Activated T-helper 2 cell treated with anti-CD3 and anti-CD28 coated beads, Interferon-gamma antibody, Interleukin-2, Interleukin-4, amounts not matched to agents 10 μg/mL and 5 μg/mL and 100 μg/mL, durations not matched to agents 14 hours and 24 hours and 36 hours (primary cell): ENCODE data around the gene SYNE2. TPM values are rescaled to one million over a fixed set of nuclear protein-coding genes. Genes with fewer than 3 reads are reported as not detected.
A peak's percentile ranks its signal among the peaks of the same experiment; 100 is the strongest.

Experiments
- DNase-seq: peaks from one replicate; pipeline ENCODE4 v3.0.0; 2021; ENCODE audit warnings: low spot score
- H3K27ac Mint-ChIP-seq: one replicate; pipeline ENCODE4 v1.8.0; 2021; ENCODE audit warnings: mixed read lengths
- H3K27me3 Mint-ChIP-seq: one replicate; pipeline ENCODE4 v1.8.0; 2021; ENCODE audit warnings: low read depth, mixed read lengths
- H3K36me3 Mint-ChIP-seq: one replicate; pipeline ENCODE4 v1.8.0; 2021; ENCODE audit warnings: low read depth, mixed read lengths
- H3K4me1 Mint-ChIP-seq: one replicate; pipeline ENCODE4 v1.8.0; 2021; ENCODE audit warnings: low read depth, mixed read lengths
- H3K4me3 Mint-ChIP-seq: one replicate; pipeline ENCODE4 v1.8.0; 2021; ENCODE audit warnings: low read depth, mild to moderate bottlenecking, moderate library complexity, mixed read lengths
- H3K9me3 Mint-ChIP-seq: one replicate; pipeline ENCODE4 v1.8.0; 2021; ENCODE audit warnings: mixed read lengths
- intact Hi-C: fragments of 100-400 bp; cut with micrococcal nuclease; formaldehyde crosslinking; loops from one replicate; pipeline ENCODE4 v1.15.1; 2023
- total RNA-seq: library from RNA; stranded (reverse); gene quantifications from 2 replicates; pipeline ENCODE4 v1.2.3, GENCODE V29; 2022

The SYNE2 gene
- total RNA-seq, 1 donor from 2014 or later, result 15.2 TPM

DNA sequence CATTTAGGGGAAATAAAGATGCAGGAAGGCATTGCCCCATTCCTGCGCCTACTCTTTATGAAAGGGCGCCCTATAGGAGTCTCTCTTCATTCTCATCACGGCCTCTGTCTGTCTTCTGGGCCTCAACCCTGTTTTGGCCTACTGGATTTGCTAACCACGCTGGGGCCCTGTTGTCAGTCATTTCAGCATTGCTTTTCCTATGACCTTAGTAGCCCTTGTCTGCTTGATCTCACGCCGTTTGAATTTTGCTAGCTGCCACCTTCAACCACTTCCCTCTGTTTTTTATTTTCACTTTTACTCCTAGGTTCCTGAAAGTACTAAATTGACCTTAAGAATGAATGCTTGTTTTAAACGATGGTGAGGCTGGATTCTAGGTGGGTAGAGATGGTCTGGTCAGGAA lies 139.0 kb downstream of the SYNE2 start:
- Mint-ChIP-seq H3K36me3 (peaks cover 34% of the 10 kb centered on the region), H3K27ac (peak overlapping the region; percentile 24), H3K9me3 (peaks cover 4% of the 10 kb centered on the region), H3K4me1 (peaks cover 12% of the 10 kb centered on the region), H3K4me3 (no peak overlapping the region), H3K27me3 (no peaks in the 10 kb centered on the region)
- DNase-seq, result no peak
- intact Hi-C loops, result loop anchor here (5.0 kb wide), 1 partner anchor 195 kb away; no protein-coding TSS in a partner anchor

DNA sequence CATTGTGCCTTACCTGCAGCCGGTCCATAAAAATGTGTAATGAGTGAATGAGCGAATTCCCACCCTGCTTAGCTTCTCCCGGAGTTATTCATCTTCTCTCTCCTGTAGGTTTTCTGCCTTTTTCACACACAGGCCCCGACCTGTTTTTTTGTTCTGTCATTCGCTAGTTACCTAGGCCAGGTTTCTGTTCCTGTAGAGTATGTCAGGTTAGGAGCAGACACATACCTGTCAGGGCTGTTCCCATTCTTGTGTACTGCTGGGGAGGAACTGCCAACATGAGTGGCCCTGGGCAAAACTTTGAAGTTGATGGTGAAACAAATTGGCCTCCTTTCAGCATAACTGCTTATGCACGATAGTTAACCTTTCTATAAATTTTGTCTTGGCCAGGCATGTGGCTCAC lies 140.1 kb downstream of the SYNE2 start:
- Mint-ChIP-seq H3K4me3 (no peak overlapping the region), H3K9me3 (peaks cover 4% of the 10 kb centered on the region), H3K27me3 (no peaks in the 10 kb centered on the region), H3K36me3 (peaks cover 32% of the 10 kb centered on the region), H3K27ac (no peak overlapping the region), H3K4me1 (peaks cover 12% of the 10 kb centered on the region)
- no peak for DNase-seq
- intact Hi-C loops, result loop anchor here (5.0 kb wide), 1 partner anchor 196 kb away; no protein-coding TSS in a partner anchor

DNA sequence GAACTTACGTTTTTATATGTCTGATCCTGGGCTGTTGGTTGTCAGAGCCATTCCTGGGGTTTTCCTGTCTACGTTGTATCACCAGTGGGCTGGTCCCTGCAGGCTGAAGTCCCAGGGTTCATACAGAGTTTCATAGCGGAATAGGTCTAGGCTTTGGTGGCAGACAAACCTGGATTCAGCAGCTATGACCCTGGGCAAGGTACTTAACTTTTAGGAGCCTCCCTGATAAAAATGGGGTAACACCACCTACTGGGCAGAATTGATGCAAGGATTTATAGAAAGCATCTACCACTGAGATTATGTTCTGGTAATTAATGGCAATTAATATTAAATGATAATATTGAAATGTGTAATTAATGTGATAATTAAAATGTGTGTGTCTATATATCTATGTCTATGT lies 141.2 kb downstream of the SYNE2 start:
- DNase-seq, result no peak
- Mint-ChIP-seq H3K27ac (no peak overlapping the region), H3K9me3 (no peaks in the 10 kb centered on the region), H3K4me3 (no peak overlapping the region), H3K27me3 (no peaks in the 10 kb centered on the region), H3K36me3 (peaks cover 30% of the 10 kb centered on the region), H3K4me1 (peaks cover 8% of the 10 kb centered on the region)
- intact Hi-C loops, result loop anchor here (5.0 kb wide), 1 partner anchor 197 kb away; no protein-coding TSS in a partner anchor

DNA sequence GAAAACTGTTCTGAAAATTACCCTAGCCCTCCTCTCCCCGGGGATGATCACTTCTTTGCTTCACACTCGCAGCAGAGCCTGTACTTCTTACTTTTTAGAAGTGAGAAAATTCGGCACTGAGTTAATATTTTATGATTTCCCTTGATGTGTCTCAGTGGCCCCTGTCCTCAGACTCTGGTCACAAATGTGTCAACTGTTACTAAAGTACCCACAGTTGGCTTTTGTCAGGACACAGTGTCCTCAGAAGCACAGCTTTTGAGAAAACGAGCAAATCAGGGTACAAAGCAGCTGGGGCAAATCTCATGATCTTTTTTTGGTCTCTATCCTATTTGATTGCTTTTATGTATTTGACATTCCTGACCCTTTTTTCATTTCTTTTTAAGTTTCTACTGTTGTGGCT lies 142.5 kb downstream of the SYNE2 start:
- Mint-ChIP-seq H3K4me1 (peaks cover 8% of the 10 kb centered on the region), H3K9me3 (no peaks in the 10 kb centered on the region), H3K27ac (no peak overlapping the region), H3K27me3 (no peaks in the 10 kb centered on the region), H3K4me3 (no peak overlapping the region), H3K36me3 (peaks cover 36% of the 10 kb centered on the region)
- no peak for DNase-seq
- intact Hi-C loops, result no loop called here

DNA sequence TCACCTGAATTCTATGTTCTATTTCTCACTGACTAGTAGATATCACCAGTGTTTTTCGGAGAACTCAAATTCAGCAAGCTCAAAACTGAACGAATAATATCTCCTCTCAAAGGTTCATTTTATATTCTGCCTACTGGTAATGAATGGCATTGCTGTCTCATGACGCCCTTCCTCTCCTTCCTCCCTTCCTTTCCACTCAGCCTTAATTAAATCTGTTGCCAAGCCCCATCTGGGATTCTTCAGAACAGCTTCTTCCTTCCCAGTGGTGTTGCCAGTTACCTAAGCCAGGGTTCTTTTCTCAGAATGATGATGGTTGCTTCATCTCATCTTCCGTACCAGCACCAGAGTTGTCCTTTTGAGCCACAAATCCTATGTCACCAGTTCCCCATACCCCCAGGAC lies 143.2 kb downstream of the SYNE2 start:
- intact Hi-C loops, result no loop called here
- Mint-ChIP-seq H3K36me3 (peaks cover 35% of the 10 kb centered on the region), H3K4me3 (no peak overlapping the region), H3K27me3 (no peaks in the 10 kb centered on the region), H3K27ac (no peak overlapping the region), H3K4me1 (peaks cover 8% of the 10 kb centered on the region), H3K9me3 (no peaks in the 10 kb centered on the region)
- no peak for DNase-seq

DNA sequence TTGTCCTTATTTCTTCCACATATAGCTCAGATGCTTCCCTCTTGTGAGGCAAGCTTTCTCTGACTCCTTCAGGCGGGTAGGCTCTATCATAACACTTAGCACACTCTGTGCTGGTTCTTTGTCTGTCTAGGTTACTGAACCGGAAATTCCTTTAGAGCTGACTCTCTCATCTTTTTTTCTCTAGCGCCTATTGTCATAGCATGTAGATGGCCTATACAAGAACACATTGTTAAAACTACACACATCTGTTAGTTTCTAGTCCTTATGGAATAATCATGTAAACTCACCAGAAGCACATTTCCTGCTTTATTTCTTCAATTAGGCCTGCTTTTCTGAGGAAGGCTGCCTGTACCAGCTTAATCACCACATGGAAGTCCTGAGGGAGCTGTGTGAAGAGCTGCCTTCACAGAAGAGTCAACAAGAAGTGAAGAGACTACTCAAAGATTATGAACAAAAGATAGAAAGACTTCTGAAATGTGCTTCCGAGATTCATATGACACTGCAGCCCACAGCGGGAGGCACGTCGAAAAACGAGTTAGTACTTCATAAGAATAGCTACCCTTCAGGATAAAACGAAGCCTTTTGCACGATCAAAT lies 143.9 kb downstream of the SYNE2 start:
- intact Hi-C loops, result no loop called here
- Mint-ChIP-seq H3K27me3 (no peaks in the 10 kb centered on the region), H3K36me3 (peaks cover 35% of the 10 kb centered on the region), H3K4me1 (peaks cover 5% of the 10 kb centered on the region), H3K4me3 (no peak overlapping the region), H3K27ac (no peak overlapping the region), H3K9me3 (no peaks in the 10 kb centered on the region)
- DNase-seq, result no peak

DNA sequence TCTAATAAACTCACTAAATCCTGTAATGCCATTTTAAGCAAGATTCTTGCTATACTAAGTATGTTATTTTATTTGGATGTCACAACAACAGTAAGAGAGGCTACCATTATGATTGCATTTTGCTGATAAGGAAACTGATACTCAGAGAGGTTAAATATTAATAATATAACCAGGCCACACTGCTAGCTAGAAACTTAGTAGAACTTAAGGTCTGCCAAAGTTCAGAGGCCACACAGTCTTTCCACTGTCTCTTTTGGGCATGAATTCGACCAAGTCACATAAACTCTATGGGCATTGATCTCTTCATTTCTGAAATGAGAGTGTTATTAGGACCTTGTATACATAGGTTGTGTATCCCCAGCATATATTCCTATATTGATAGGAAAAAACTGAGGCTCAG lies 147.9 kb downstream of the SYNE2 start:
- Mint-ChIP-seq H3K36me3 (peaks cover 42% of the 10 kb centered on the region), H3K4me3 (no peak overlapping the region), H3K27me3 (no peaks in the 10 kb centered on the region), H3K4me1 (no peaks in the 10 kb centered on the region), H3K27ac (no peak overlapping the region), H3K9me3 (no peaks in the 10 kb centered on the region)
- DNase-seq, result no peak
- intact Hi-C loops, result no loop called here

DNA sequence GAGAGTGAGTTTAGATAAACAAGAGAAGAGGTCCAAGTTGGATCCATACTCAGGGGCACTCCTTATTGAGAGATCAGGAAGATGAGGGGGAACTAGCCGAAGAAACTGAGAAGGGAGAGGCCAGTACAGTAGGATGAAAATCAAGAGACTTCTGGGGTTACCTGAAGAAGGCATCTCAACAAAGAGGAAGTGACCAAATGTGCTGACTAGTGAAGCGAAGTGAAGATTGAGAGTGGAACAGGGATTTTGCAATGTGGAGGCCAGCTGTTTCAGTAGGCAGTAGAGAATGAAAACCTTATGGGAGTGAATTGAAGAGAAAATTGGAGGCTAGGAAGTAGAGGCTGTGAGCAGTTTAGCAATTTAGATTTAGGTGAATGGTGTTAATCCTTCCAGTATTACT lies 153.0 kb downstream of the SYNE2 start:
- no peaks in the 10 kb centered on the region for H3K4me1 Mint-ChIP-seq
- peaks cover 17% of the 10 kb centered on the region for H3K36me3 Mint-ChIP-seq
- H3K9me3 Mint-ChIP-seq, result no peaks in the 10 kb centered on the region
- H3K27me3 Mint-ChIP-seq, result no peaks in the 10 kb centered on the region
- intact Hi-C loops, result no loop called here
- H3K27ac Mint-ChIP-seq, result no peak overlapping the region
- no peak overlapping the region for H3K4me3 Mint-ChIP-seq
- DNase-seq, result no peak

DNA sequence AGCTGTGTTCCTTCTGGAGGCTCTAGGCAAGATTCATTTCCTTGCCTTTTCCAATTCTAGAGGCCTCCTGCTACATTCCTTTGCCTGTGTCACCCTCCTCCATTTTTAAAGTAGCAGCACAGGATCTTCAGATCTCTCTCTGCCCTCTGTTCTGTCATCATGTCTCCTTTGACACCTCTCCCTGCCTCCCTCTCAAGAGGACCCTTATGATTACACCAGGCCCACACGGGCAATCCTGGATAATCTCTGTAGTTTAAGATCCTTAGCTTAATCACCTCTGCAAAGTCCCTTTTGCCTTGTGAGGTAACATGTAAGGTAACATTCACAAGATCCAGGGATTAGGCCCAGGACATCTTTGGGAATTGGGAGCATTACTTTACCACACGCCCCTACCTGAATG lies 155.2 kb downstream of the SYNE2 start:
- Mint-ChIP-seq H3K36me3 (peaks cover 14% of the 10 kb centered on the region), H3K27me3 (no peaks in the 10 kb centered on the region), H3K4me3 (no peak overlapping the region), H3K27ac (no peak overlapping the region), H3K4me1 (peaks cover 1% of the 10 kb centered on the region), H3K9me3 (no peaks in the 10 kb centered on the region)
- no peak for DNase-seq
- intact Hi-C loops, result no loop called here

DNA sequence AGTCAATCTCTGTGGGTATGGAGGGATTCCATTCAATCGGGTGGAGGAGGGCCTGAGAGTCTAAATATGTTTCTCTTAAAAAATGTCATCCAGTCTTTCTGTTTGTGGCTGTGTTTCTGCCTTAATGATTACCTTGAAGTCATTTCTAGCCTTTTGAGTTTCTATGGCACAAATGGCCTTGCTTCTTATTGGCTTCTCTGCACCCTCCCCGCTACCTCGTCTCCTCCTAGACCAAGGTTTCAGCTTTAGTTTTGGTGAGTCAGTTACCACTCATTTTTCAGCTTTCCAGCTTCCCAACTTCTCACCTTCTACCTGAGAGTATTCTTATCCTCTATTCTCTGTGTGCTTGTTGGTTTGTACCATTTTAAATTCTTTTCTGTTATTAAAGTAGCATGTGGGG lies 159.2 kb downstream of the SYNE2 start:
- peaks cover 1% of the 10 kb centered on the region for H3K4me1 Mint-ChIP-seq
- intact Hi-C loops, result no loop called here
- no peak overlapping the region for H3K27ac Mint-ChIP-seq
- peaks cover 23% of the 10 kb centered on the region for H3K36me3 Mint-ChIP-seq
- H3K4me3 Mint-ChIP-seq, result no peak overlapping the region
- DNase-seq, result no peak
- H3K9me3 Mint-ChIP-seq, result no peaks in the 10 kb centered on the region
- no peaks in the 10 kb centered on the region for H3K27me3 Mint-ChIP-seq

DNA sequence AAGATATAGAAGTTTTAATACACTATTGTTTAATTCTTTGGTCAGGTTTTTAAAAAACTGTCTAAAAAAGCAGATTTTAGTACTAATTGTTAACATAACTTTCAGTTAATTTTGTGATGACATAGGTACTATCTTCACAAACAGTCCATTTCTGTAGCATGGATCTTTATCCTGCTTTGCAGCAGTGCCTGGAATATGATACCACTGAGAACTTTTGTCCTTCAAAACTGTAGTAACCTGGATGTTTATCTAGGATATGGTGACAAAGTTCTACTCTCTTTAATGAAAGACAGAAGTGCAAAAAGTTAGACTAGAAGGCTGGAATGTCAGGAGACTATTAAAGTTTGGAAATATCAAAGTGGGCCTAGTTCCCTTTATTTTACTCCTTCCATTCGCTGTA lies 159.9 kb downstream of the SYNE2 start:
- intact Hi-C loops, result no loop called here
- H3K27ac Mint-ChIP-seq, result no peak overlapping the region
- H3K9me3 Mint-ChIP-seq, result no peaks in the 10 kb centered on the region
- peaks cover 23% of the 10 kb centered on the region for H3K36me3 Mint-ChIP-seq
- H3K4me1 Mint-ChIP-seq, result peaks cover 1% of the 10 kb centered on the region
- H3K4me3 Mint-ChIP-seq, result no peak overlapping the region
- no peaks in the 10 kb centered on the region for H3K27me3 Mint-ChIP-seq
- no peak for DNase-seq

DNA sequence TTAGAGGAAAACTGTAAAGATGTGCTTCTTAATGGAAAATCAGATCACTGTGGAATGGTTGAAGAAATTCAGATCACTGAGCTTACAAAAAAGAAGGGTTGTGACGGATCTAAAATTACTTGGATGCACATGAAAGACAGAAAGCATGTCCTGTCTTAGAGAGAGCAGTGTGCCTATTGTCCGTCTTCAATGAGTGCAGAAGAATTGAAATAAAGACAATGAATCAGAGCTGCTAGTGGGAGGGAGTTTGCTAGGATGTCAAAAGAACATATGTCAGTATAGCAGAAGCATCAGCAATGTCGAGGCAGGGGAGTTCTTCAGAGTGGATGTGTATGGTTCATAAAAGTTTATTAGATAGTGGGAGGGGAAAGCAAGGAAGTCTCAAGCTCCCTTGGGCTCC lies 172.7 kb downstream of the SYNE2 start:
- H3K4me1 Mint-ChIP-seq, result no peaks in the 10 kb centered on the region
- no peak overlapping the region for H3K27ac Mint-ChIP-seq
- no peak overlapping the region for H3K4me3 Mint-ChIP-seq
- no peaks in the 10 kb centered on the region for H3K27me3 Mint-ChIP-seq
- H3K9me3 Mint-ChIP-seq, result no peaks in the 10 kb centered on the region
- no peak for DNase-seq
- intact Hi-C loops, result no loop called here
- peaks cover 9% of the 10 kb centered on the region for H3K36me3 Mint-ChIP-seq

DNA sequence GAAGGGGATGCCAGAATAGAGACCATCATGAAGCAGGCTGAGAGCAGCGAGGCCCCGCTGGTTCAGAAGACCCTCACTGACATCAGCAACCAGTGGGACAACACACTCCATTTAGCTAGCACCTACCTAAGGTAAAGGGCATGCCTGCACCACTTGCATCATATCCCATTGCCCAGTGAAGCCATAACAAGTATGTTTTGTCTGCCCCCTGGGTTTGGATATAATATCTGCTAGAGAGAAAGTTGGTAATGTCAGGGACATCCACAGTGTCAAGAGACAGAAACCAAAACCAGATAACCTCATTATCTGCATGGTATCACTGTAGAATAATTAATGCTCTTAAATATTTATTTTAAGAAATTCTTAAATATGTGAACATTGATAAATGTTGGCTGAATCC lies 173.8 kb downstream of the SYNE2 start:
- intact Hi-C loops, result no loop called here
- Mint-ChIP-seq H3K4me3 (no peak overlapping the region), H3K9me3 (no peaks in the 10 kb centered on the region), H3K27me3 (no peaks in the 10 kb centered on the region), H3K4me1 (no peaks in the 10 kb centered on the region), H3K27ac (no peak overlapping the region), H3K36me3 (peaks cover 13% of the 10 kb centered on the region)
- no peak for DNase-seq

DNA sequence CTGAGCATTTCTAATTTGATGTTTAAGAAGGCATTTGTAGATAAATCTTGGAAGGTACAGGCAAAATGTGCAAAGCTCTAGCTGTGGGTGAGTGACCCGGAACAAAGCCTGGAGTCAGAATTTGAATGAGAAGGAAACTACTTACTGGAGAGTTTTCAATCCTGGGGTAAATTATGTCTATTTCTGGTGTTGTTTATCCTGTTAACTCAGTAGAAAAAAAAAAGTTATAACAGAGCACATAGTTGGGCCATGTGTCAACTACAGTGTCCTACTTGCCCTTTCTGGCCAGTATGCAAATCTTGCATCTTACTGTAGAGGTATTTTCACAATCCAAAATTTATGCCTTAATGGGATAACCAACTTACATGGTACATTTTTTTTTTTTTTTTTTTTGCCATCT lies 182.3 kb downstream of the SYNE2 start:
- no peak overlapping the region for H3K27ac Mint-ChIP-seq
- no peak for DNase-seq
- H3K36me3 Mint-ChIP-seq, result peaks cover 11% of the 10 kb centered on the region
- intact Hi-C loops, result no loop called here
- no peaks in the 10 kb centered on the region for H3K4me1 Mint-ChIP-seq
- H3K9me3 Mint-ChIP-seq, result no peaks in the 10 kb centered on the region
- H3K27me3 Mint-ChIP-seq, result no peaks in the 10 kb centered on the region
- H3K4me3 Mint-ChIP-seq, result no peak overlapping the region
